NCI-H2081 treated with DMSO at 0.1 percent for 48 hours (cell line): ENCODE data around the gene DNAH14.
A peak's percentile ranks its signal among the peaks of the same experiment; 100 is the strongest.
"Not testable (repeated sequence)": the region's sequence is repeated elsewhere in the genome, so short reads cannot be mapped to it uniquely, and the experiment has no call there.

Source experiments
- DNase-seq: peaks from one replicate; lab custom pipeline; 2025; lab: John Stamatoyannopoulos, UW

DNAH14 gene

DNA sequence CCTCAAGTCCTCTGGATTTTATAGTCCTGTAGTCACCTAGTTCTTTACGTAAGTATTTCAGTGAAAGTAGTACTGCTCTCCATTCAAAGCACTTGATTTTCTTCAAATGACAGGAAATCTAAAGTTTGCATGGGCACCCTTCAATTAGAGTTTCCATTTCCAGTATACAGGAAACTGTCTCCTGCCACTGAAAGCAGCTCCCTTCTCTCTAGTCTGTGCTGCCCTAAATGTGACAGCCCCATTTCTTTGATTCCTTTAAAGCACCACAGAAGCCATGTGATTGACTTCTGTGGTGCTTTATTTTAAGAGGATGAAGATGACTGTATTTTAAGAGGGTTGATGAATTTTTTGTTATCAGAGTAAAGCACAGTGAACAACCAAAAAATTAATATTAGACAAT, 226.1 kb downstream of the DNAH14 start:
- DNase-seq = no peak

DNA sequence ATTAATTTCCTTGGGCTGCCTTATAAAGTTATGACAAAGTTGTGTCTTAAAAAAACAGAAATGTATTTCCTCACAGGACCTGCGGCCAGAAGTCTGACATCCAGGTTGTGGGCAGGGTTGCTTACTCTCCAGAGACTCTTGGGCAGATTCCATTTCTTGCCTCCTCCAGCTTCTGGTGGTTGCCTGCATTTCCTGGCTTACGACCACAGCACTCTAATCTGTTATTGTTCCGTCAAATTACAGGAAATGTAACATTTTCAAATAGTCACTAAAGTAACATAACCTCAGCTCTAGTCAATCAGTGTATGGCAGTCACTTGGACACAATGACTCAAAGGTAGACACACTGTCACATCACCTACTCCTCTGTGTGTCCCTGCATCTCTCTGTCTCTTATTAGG, 226.8 kb downstream of the DNAH14 start:
- DNase-seq = no peak

DNA sequence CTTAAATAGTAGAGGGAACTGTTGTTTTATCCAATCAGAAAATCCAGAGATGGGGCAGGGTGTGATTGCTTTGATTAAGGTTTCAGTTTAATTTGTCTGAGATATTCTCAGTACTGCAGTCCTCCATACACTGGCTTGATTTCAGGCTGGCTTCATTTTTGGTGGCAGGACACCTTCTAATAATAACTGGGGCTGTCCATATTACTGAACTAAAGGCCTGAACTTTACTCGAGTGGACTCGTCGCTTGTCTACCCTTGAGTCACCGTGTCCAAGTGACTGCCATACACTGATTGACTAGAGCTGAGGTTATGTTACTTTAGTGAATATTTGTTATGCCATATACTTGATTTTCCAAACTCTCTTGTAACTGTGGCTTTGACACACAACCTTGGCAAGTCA, 228.8 kb downstream of the DNAH14 start:
- no peak for DNase-seq

DNA sequence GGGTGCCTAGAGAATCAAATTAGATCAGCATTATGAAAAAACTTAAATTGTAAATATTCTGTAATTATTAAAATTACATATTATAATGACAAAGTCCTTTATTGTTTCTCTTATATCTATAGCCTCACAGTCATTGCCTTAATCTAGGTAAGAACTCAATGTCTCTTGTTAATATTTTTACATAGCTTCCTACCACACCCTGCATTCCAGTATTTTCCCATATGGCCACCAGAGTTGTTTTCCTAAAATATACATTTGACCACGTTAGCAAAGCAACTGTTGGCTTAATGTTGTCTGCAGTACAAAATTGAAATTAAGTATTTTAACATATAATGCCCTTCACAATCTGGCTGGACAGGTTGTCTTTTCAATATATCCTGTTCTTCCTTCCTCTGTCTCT, 230.3 kb downstream of the DNAH14 start:
- no peak for DNase-seq

DNA sequence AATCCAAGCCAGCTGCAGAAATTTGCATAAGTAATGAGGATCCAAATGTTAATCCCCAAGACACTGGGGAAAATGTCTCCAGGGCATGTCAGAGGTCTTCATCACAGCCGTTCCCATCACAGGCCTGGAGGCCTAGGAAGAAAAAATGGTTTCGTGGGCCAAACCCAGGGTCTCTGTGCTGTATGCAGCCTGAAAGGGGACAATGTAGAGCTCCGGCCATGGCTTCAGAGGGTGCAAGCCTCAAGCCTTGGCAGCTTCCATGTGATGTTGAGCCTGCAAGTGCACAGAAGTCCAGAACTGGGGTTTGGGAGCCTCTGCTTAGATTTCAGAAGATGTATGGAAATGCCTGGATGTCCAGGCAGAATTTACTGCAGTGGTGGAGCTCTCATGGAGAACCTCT, 247.9 kb downstream of the DNAH14 start:
- not testable (repeated sequence) for DNase-seq

DNA sequence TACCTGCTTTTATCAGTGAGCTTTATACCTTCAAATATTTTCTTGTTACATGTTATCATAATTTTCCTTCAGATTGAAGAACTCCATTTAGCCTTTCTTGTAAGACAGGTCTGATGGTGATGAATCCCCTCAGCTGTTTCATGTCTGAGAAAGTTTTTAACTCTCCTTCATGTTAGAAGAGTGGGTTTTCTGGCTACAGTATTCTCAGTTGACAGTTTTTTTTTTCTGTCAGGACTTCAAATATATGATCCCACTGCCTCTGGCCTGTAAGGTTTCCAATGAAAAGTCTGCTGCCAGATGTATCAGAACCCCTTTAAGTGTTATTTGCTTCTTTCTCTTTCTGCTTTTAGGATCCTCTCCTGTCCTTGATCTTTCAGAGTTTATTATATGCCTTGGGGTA, 250.2 kb downstream of the DNAH14 start:
- DNase-seq = no peak

DNA sequence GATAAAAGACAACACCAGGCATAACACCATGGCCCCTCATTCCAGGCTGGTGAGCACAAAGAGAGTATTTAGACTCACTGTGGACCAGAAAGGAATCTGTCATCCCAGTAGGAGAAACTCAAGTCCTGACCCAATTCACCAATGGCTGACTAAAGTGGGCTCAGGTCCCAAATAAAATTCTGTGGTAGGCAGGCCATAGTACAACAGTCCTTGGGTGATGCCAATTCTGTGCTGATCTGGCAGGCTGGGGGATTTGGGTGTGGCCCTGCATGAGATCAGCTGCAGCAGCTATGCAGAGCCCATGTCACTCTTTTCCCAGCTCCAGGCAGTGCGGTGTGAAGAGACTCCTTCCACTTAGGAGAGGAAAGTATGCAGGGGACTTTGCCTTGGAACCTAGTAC, 253.2 kb downstream of the DNAH14 start:
- no peak for DNase-seq

DNA sequence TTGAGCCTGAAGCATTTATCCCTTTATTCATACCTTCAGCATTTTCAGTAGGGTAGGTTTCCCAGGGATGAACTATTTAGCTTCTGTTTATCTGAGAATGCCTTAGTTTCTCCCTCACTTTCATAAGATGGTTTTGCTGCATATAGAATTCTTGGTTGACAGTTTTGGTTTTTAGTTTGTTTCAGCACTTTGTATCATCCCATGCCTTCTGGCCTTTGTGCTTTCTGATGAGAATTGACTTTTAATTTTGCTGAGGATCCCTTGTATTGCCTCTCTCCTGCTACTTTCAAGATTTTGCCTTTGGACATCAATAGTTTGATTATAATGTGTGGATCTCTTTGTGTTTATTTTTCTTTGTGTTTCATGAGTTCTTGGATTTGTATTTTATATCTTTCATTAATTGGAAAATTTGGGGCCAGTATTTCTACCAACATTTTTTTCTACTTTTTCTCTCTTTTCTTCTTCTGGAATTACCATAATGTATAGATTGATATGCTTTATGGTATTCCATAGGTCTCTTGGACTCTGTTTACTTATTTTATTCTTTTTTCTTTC, 261.8 kb downstream of the DNAH14 start:
- no peak for DNase-seq

DNA sequence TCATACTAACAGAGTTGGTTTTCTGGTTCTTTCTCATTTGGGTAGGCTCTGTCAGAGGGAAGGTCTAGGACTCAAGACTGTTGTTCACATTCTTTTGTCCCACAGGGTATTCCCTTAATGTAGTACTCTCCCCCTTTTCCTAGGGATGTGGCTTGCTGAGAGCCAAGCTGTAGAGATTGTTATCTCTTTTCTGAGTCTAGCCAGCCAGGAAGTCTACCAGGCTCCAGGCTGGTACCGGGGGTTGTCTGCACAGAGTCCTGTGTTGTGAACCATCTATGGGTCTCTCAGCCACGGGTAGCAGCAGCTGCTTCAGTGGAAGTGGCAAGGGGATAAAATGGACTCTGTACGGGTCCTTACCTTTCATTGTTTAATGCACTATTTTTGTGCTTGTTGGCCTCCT, 272.0 kb downstream of the DNAH14 start:
- no peak for DNase-seq

DNA sequence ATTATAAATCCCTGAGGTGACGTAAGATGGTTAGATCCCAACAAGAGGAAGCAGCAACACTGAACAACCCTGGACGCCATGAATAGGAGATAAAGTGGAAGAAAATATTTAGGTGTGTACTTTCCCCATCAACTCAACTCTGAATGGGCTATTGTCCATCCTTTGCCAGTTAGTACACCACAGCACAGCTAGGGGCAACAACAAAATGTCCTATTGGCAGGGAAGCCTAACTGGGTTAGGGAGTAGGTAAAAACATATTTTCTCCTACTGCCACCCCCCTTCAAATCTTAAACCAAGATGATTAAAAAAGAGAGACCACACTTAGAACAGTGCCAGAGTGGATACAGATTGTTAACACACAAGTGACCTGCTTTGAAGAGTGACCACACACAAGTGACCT, 278.3 kb downstream of the DNAH14 start:
- no peak for DNase-seq

DNA sequence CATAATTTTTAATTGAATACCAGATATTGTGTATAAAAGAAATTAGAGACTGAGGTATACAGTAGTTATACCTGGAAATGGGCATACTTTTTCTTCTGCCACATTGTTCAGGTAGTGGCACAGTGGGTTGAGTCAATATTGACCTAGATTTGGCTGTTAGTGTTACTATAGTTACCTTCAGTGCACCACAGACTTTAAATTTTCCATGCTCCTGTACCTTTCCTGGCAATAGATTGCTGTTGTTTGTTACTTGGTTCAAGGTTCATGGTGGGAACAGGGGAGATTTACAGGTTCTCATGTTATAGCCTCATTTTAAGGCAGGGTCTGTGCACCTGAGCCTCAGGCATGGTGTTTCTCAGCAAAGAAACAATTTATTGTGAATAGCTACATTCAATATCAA, 279.7 kb downstream of the DNAH14 start:
- peak; percentile 2 for DNase-seq

DNA sequence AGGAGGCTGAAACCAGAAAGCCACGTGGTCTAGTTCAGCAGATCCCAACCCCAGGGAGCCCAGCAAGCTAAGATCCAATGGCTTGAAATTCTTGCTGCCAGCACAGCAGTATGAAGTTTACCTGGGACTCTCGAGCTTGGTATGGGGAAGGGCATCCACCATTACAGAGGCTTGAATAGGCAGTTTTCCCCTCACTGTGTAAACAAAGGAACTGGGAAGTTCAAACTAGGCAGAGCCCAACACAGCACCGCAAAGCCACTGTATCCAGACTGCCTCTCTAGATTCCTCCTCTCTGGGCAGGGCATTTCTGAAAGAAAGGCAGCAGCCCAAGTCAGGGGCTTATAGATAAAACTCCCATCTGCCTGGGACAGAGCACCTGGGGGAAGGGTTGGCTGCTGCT, 280.7 kb downstream of the DNAH14 start:
- DNase-seq = not testable (repeated sequence)

DNA sequence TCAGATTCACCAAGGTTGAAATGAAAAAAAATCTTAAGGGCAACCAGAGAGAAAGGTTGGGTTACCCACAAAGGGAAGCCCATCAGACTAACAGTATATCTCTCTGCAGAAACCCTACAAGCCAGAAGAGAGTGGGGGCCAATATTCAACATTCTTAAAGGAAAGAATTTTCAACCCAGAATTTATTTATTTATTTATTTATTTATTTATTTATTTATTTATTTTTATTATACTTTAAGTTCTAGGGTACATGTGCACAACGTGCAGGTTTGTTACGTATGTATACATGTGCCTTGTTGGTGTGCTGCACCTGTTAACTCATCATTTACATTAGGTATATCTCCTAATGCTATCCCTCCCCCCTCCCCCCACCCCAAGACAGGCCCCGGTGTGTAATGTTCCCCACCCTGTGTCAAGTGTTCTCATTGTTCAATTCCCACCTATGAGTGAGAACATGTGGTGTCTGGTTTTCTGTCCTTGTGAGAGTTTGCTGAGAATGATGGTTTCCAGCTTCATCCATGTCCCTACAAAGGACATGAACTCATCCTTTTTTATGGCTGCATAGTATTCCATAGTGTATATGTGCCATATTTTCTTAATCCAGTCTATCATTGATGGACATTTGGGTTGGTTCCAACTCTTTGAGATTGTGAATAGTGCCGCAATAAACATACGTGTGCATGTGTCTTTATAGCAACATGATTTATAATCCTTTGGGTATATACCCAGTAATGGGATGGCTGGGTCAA, 282.4 kb downstream of the DNAH14 start:
- DNase-seq = not testable (repeated sequence)

DNA sequence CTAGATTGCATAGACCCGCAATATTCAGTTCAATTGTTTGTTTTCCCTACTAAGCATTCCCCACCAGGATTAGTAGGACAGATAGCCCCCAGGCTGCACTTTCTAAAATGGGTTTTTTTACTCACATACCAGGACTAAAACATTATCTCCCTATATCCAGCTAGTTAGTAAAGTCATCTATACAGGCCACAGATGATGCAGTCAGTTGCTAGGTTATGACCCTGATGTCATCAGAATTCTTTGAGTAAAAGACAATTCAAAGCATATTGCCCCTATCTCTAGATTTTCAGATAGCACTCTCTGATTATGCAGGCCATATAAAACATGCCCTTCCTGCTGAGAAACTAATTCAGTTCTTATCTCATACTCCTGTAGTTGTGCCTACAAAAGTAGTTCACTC, 294.8 kb downstream of the DNAH14 start:
- no peak for DNase-seq

DNA sequence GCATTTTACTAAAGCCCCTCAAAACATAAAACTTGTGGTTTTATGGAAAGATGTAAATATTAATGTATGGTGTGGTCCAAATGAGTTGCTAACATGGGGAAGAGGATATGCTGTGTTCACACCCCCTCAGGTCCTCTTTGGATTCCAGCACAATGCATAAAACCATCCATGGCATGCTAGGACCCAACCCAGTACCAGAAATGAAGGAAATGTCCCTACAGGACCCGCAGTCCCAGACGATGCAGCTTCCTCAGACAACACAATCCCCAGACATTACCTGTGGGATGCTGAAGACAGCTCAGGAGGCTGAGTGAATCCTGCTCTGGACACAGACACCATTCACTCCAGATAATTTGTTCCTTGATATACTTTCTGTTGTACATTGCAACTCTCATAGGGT, 296.2 kb downstream of the DNAH14 start:
- no peak for DNase-seq

DNA sequence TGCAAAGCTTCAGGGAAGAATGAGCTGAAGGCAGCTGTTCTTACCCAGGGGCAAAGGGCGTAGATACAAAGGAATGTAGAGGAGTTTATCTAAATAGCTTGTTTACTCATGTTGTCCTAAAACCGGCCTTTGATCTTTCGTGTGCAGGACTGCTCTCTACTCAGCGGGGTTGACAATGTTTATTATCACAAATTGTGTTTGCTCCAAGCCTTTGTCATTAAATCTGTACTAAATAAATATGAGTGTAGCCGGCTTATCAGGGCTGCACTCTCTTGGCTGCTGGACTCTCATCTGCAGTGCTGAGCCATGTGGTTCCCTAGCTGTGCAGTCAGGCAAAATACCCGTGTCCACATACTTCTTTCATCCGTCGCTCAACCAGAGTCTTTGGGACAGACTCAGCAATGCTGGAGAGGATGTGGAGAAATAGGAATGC, 299.4 kb downstream of the DNAH14 start:
- DNase-seq = no peak

DNA sequence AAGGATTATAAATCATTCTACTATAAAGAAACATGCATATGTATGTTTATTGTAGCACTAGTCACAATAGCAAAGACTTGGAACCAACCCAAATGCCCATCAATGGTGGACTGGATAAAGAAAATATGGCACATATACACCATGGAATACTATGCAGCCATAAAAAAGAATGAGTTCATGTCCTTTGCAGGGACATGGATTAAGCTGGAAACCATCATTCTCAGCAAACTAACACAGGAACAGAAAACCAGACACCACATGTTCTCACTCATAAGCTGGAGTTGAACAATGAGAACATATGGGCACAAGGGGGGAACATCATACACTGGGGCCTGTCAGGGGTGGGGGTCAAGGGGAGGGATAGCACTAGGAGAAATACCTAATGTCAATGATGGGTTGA, 300.0 kb downstream of the DNAH14 start:
- DNase-seq = not testable (repeated sequence)

DNA sequence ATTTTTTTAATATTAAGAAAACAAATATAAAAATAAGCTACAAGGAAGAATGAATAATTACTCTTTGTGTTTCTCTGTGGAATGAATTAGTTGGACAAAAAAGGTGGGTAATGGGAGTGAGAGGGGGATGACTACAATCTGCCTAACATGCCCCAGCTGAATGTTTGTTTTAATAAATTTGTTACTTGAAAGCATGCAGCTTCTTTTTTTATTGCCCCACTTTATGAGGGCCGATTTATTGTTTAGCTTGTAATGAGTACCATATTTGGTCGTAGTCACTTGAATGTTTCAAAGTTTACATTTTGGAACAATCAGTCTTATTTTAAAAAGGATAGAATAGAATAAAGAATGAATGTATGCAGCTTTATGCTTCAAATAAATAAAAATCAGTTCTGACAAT, 301.0 kb downstream of the DNAH14 start:
- no peak for DNase-seq

DNA sequence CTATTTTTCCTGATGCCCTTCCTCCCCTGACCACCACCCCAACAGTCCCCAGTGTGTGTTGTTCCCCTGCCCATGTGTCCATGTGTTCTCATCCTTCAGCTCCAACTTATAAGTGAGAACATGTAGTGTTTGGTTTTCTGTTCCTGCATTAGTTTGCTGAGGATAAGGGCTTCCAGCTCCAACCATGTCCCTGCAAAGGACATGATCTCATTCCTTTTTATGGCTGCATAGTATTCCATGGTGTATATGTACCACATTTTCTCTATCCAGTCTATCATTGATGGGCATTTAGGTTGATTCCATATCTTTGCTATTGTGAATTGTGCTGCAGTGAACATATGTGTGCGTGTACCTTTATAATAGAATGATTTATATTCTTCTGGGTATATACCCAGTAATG, 303.5 kb downstream of the DNAH14 start:
- DNase-seq = not testable (repeated sequence)

DNA sequence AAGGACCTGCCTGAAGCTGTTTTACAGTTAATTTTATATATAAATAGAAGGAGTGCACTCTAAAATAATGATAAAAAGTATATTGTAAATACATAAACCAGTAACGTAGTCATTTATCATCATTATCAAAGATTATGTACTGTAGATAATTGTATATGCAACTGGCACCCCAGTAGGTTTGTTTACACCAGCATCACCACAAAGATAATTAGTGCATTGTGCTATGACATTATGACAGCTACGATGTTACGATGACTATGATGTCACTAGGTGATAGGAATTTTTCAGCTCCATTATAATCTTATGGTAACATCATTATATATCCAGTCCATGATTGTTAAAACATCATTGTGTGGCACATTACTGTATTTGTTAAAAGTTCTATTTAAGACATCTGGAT, 313.1 kb downstream of the DNAH14 start:
- peak; percentile 56 for DNase-seq

DNA sequence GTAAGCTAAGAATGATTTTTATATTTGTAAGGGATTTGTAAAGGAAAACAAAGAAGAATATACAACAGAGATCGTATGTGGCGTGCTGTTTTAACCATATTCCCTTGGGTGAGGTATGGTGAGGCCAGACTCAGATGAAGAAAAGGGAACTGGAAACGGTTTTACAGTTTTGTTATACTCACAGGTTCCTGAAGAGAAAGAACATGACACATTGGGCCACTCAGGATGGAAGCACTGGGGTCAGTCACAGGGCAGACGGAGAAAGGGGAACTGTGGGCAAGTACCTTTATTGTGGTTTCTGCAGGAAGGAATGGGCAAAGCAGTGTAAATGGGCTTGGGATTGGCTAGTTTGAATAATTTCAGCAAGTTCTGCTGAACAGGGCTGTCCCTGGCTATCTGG, 321.0 kb downstream of the DNAH14 start:
- DNase-seq = no peak

DNA sequence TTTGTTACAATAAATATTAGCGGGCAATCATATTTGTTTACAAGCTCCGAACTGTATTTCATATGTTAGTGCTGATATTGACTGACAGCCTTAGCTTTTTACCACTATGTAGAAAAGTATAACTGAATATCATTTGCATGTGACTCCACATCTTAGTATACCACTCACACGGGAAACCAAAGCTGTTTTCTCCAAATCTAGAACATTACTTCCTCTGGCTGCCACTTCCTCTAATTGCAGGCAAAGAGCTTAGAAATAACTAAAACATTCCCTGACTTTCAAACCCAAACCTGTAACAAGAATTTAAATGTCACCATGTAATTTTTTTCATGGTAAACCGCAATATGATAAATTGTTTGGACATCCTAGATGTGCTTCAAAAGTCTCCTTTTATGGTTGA, 323.7 kb downstream of the DNAH14 start:
- DNase-seq = no peak

DNA sequence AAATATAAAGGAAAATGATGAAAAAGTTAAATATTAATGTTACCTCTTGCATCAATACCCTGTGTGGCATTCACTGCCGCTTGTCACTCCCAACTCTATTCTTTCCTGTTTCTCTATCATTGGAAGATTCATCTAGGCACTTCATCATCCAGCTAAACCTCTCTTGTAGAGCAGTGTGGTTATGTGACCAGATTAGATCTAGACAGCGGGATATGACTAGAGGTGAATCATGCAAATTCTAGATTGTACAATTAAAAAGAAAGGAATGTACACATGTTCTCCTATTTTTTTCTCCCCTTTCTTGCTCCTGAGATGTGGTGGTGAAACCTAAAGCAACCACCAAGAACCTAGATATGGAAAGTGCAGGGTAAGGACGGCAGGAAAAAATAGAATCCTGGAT, 324.3 kb downstream of the DNAH14 start:
- no peak for DNase-seq

DNA sequence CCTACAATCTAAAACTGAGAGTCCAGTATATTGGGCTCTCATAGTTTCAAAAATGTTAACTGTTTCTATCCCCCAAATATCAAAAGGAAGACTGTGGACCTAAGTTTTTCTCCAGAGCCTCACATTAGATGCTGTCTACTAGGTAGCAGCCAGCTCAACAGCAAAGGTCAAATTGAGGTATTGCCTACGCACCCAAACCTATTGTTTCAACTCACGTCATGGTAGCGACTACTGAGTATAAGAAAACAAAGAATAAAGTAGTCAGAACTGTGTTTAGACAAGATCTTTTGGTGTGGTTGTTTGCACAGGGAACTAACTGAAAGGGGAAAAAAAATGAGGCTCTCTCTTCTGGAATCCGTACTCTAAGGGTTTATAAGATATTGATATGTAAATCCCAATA, 325.2 kb downstream of the DNAH14 start:
- no peak for DNase-seq
